OCI-LY1 (cell line): Measurements from ENCODE around the gene GBP6.

ENCODE experiments used
- H2AFZ ChIP-seq: fragments of 200-600 bp; sonication (generic), shearing (Covaris generic); 2 replicates; pipeline ENCODE4 v1.6.0; 2014; ENCODE audit warnings: antibody characterized with exemption, mild to moderate bottlenecking, low read length
- H3F3A ChIP-seq: fragments of 200-600 bp; sonication (generic), shearing (Covaris generic); 2 replicates; pipeline ENCODE4 v1.6.0; 2014; ENCODE audit warnings: mild to moderate bottlenecking, antibody characterized with exemption, low read length, moderate library complexity; ENCODE audit not compliant: insufficient read depth
- H3K27ac ChIP-seq: fragments of 200-600 bp; sonication (generic); 2 replicates; pipeline ENCODE4 v1.5.1; 2014; ENCODE audit warnings: low read length, mixed run types, mild to moderate bottlenecking, low read depth; ENCODE audit not compliant: poor library complexity, severe bottlenecking
- H3K27me3 ChIP-seq: fragments of 200-600 bp; sonication (generic); 2 replicates; pipeline ENCODE4 v1.6.0; 2014; ENCODE audit warnings: antibody characterized with exemption, mild to moderate bottlenecking, low read length, moderate library complexity; ENCODE audit not compliant: insufficient read depth
- H3K36me3 ChIP-seq: fragments of 200-600 bp; sonication (generic); 2 replicates; pipeline ENCODE4 v1.6.1; 2014; ENCODE audit warnings: mild to moderate bottlenecking, antibody characterized with exemption, low read length, moderate library complexity, mixed read lengths; ENCODE audit not compliant: insufficient read depth
- H3K4me1 ChIP-seq: fragments of 200-600 bp; sonication (generic); 2 replicates; pipeline ENCODE4 v1.5.1; 2014; ENCODE audit warnings: mild to moderate bottlenecking, low read length, moderate library complexity; ENCODE audit not compliant: insufficient read depth, severe bottlenecking
- H3K4me2 ChIP-seq: fragments of 200-600 bp; sonication (generic), shearing (Covaris generic); 2 replicates; pipeline ENCODE4 v1.6.1; 2014; ENCODE audit warnings: low read length
- H3K4me3 ChIP-seq: fragments of 200-600 bp; sonication (generic); 2 replicates; pipeline ENCODE4 v1.5.1; 2014; ENCODE audit warnings: low read length, low read depth, mild to moderate bottlenecking, mixed read lengths; ENCODE audit not compliant: poor library complexity, severe bottlenecking
- H3K79me2 ChIP-seq: fragments of 200-600 bp; shearing (Covaris generic); 2 replicates; pipeline ENCODE4 v1.6.1; 2016; ENCODE audit warnings: mixed run types, low read length, mixed read lengths; ENCODE audit not compliant: insufficient read depth
- H3K9ac ChIP-seq: fragments of 200-600 bp; sonication (generic), shearing (Covaris generic); 2 replicates; pipeline ENCODE4 v1.6.1; 2014; ENCODE audit warnings: mild to moderate bottlenecking, low read length, mixed read lengths
- H3K9me2 ChIP-seq: fragments of 200-600 bp; sonication (generic), shearing (Covaris generic); 2 replicates; pipeline ENCODE4 v1.6.1; 2014; ENCODE audit warnings: low read depth, mild to moderate bottlenecking, low read length, mixed read lengths
- H3K9me3 ChIP-seq: fragments of 200-600 bp; shearing (Covaris generic); 2 replicates; pipeline ENCODE4 v1.6.1; 2014; ENCODE audit warnings: low read length, mixed read lengths
- H4K20me1 ChIP-seq: fragments of 200-600 bp; sonication (generic), shearing (Covaris generic); 2 replicates; pipeline ENCODE4 v1.6.0; 2016; ENCODE audit warnings: mild to moderate bottlenecking, low read length; ENCODE audit not compliant: insufficient read depth
- CTCF ChIP-seq: fragments of 200-600 bp; sonication (generic), shearing (Covaris generic); IDR thresholded peaks from 2 replicates; pipeline ENCODE4 v1.5.1; 2017; ENCODE audit warnings: mild to moderate bottlenecking, antibody characterized with exemption, low read length, moderate library complexity, mixed read lengths
- EZH2 ChIP-seq: fragments of 200-600 bp; sonication (generic), shearing (Covaris generic); IDR thresholded peaks from 2 replicates; pipeline ENCODE4 v1.8.0; 2017; ENCODE audit warnings: borderline replicate concordance, mixed run types, mild to moderate bottlenecking, antibody characterized with exemption, low read length, moderate library complexity, mixed read lengths

GBP6 gene

GRCh38 chr1:89390707-89391106 lies 26.8 kb downstream of the GBP6 start:
- Histone ChIP-seq H3K27ac (no peak overlapping the region), H3K36me3 (no peaks in the 10 kb centered on the region), H4K20me1 (no peaks in the 10 kb centered on the region), H3K9me2 (no peaks in the 10 kb centered on the region), H3K4me1 (no peaks in the 10 kb centered on the region), H3K9ac (no peak overlapping the region), H3K4me2 (no peak overlapping the region), H3K27me3 (no peaks in the 10 kb centered on the region), H3K79me2 (no peaks in the 10 kb centered on the region), H2AFZ (no peak overlapping the region), H3K9me3 (no peaks in the 10 kb centered on the region), H3K4me3 (no peak overlapping the region), H3F3A (no peaks in the 10 kb centered on the region)
- TF ChIP-seq CTCF, result no peak
- no peak for TF ChIP-seq EZH2

- Histone ChIP-seq H3K9me2 (no peaks in the 10 kb centered on the region), H3K27ac (no peak overlapping the region), H3K4me2 (no peak overlapping the region), H3K4me3 (no peak overlapping the region), H3K27me3 (no peaks in the 10 kb centered on the region), H3F3A (no peaks in the 10 kb centered on the region), H3K79me2 (no peaks in the 10 kb centered on the region), H3K9ac (no peak overlapping the region), H3K36me3 (no peaks in the 10 kb centered on the region), H3K9me3 (no peaks in the 10 kb centered on the region), H3K4me1 (no peaks in the 10 kb centered on the region), H4K20me1 (no peaks in the 10 kb centered on the region), H2AFZ (no peak overlapping the region)
- no peak for TF ChIP-seq CTCF
These were observed 27.8 kb downstream of the GBP6 start for GRCh38 chr1:89391686-89392085.

GRCh38 chr1:89394851-89395250 lies 31.0 kb downstream of the GBP6 start:
- Histone ChIP-seq H3K27ac (no peak overlapping the region), H3K79me2 (no peaks in the 10 kb centered on the region), H4K20me1 (no peaks in the 10 kb centered on the region), H3K4me3 (no peak overlapping the region), H3K4me2 (no peak overlapping the region), H3K27me3 (no peaks in the 10 kb centered on the region), H2AFZ (no peak overlapping the region), H3K9me2 (no peaks in the 10 kb centered on the region), H3K9ac (no peak overlapping the region), H3K9me3 (no peaks in the 10 kb centered on the region), H3K36me3 (no peaks in the 10 kb centered on the region), H3F3A (no peaks in the 10 kb centered on the region), H3K4me1 (no peaks in the 10 kb centered on the region)
- TF ChIP-seq EZH2, result no peak
- no peak for TF ChIP-seq CTCF
